Type B pancreatic cell (in vitro differentiated cells): ENCODE data around the gene TP53BP2. TPM values are rescaled to one million over a fixed set of nuclear protein-coding genes. Genes with fewer than 3 reads are reported as not detected.

ENCODE experiments used
- DNase-seq: peaks from one replicate; pipeline ENCODE4 v3.0.0; 2021; ENCODE audit warnings: mixed read lengths; ENCODE audit not compliant: unreplicated experiment; ENCODE audit errors: extremely low spot score
- H3K27ac Mint-ChIP-seq: 2 replicates; pipeline ENCODE4 v1.8.0; 2021; ENCODE audit warnings: mild to moderate bottlenecking, mixed read lengths
- H3K27me3 Mint-ChIP-seq: 2 replicates; pipeline ENCODE4 v1.8.0; 2021; ENCODE audit warnings: mixed read lengths
- H3K36me3 Mint-ChIP-seq: 2 replicates; pipeline ENCODE4 v1.8.0; 2021; ENCODE audit warnings: mixed read lengths
- H3K4me1 Mint-ChIP-seq: one replicate; pipeline ENCODE4 v1.8.0; 2021; ENCODE audit warnings: mixed read lengths; ENCODE audit not compliant: unreplicated experiment
- H3K4me3 Mint-ChIP-seq: 2 replicates; pipeline ENCODE4 v1.8.0; 2021; ENCODE audit warnings: mild to moderate bottlenecking, mixed read lengths
- H3K9me3 Mint-ChIP-seq: 2 replicates; pipeline ENCODE4 v1.8.0; 2021; ENCODE audit warnings: mixed read lengths
- total RNA-seq: library from RNA; stranded (reverse); gene quantifications from 2 replicates; pipeline ENCODE4 v1.2.1, GENCODE V29; 2021; ENCODE audit warnings: low replicate concordance
- TF ChIP-seq, protein P1 (sequence below): fragments of 200-600 bp; sonication (generic); conservative IDR thresholded peaks from 2 replicates; pipeline ENCODE4 v1.5.0; 2021; ENCODE audit warnings: antibody characterized with exemption, mild to moderate bottlenecking

The TP53BP2 gene
- total RNA-seq, 1 donor from 2014 or later, result 67.2 TPM

DNA sequence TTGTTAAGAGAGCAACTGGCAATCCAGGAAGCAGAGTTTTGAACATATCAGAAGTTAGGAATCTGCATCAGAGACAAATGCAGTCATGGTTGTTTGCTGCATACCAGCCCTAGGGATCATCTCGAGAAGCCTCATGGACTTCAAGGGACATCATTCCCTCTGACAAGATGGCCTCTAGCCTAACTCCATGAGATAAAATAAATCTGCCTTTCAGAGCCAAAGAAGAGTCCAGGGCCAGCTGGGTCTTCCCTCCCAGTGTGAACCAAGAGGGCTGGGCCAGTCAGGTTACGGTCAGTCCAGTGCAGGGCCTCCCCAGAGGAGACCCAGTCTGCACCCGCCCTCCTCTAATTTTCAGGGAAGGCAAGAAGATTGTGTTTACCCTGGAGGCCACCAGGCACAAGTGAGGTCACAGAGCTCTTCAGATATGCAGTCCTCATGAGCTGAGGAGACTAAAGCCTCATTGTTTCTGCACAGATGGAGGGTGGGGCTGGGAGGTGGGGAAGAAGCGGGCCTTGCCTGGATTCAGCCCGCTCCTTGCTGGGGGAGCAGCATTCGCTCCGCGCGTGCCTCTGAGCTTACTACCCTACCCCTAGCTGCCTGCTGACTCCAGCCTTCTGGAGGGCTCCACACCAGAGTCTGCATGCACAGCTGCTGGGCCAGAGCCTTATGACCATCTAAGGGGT is 80.6 kb downstream of the TP53BP2 start:
- Mint-ChIP-seq H3K27me3 (no peaks in the 10 kb centered on the region), H3K27ac (peak overlapping the region; percentile 83), H3K4me1 (peaks cover 12% of the 10 kb centered on the region), H3K36me3 (peaks cover 37% of the 10 kb centered on the region), H3K9me3 (no peaks in the 10 kb centered on the region), H3K4me3 (no peak overlapping the region)
- DNase-seq, result no peak
- TF ChIP-seq, protein P1, sequence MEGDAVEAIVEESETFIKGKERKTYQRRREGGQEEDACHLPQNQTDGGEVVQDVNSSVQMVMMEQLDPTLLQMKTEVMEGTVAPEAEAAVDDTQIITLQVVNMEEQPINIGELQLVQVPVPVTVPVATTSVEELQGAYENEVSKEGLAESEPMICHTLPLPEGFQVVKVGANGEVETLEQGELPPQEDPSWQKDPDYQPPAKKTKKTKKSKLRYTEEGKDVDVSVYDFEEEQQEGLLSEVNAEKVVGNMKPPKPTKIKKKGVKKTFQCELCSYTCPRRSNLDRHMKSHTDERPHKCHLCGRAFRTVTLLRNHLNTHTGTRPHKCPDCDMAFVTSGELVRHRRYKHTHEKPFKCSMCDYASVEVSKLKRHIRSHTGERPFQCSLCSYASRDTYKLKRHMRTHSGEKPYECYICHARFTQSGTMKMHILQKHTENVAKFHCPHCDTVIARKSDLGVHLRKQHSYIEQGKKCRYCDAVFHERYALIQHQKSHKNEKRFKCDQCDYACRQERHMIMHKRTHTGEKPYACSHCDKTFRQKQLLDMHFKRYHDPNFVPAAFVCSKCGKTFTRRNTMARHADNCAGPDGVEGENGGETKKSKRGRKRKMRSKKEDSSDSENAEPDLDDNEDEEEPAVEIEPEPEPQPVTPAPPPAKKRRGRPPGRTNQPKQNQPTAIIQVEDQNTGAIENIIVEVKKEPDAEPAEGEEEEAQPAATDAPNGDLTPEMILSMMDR, result no peak

DNA sequence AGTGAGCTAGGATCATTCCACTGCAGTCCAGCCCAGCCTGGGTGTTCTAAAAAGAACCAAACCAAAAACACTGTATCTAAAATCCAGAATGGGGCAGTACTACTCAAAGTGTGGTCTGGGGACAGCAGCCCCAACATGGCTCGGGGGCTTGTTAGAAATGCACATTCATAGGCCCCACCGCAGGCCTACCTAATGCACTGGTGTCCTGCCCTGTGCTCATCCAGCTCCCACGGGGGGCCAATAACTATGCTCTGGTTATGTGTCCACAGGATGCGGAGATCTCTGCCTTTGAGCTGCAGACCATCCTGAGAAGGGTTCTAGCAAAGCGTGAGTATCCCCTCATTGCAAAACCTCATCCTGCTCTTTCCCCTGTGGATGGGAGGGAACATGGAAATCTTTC is 81.9 kb downstream of the TP53BP2 start:
- no peaks in the 10 kb centered on the region for H3K27me3 Mint-ChIP-seq

DNA sequence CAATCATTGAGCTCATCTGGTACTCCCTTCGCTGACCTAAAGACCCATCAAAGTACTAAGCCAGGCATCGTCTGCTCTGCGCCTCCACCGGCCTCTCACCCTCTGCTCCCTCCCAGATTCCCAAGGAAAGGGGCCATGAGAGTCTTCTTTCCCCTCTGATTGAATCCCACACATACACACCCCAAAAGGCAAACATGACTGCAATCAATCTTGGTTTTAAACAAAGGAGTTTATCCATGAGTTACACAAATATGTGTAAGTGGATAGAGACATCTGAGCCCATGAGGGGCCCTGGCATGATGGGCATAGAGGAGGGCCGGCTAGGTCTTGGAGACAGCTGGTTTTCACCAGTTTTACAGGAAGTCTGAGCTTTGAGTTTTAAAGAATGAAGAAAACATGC is 82.5 kb downstream of the TP53BP2 start:
- Mint-ChIP-seq H3K9me3 (no peaks in the 10 kb centered on the region), H3K27me3 (no peaks in the 10 kb centered on the region), H3K4me1 (peaks cover 12% of the 10 kb centered on the region), H3K27ac (peak overlapping the region; percentile 43), H3K36me3 (peaks cover 28% of the 10 kb centered on the region), H3K4me3 (no peak overlapping the region)
- TF ChIP-seq, protein P1, result no peak
- DNase-seq, result no peak

More for the DNA sequence above, 81.9 kb downstream of the TP53BP2 start:
- Mint-ChIP-seq H3K9me3 (no peaks in the 10 kb centered on the region), H3K4me1 (peaks cover 12% of the 10 kb centered on the region), H3K4me3 (no peak overlapping the region), H3K36me3 (peaks cover 31% of the 10 kb centered on the region), H3K27ac (no peak overlapping the region)
- TF ChIP-seq, protein P1, result no peak
- DNase-seq, result no peak

DNA sequence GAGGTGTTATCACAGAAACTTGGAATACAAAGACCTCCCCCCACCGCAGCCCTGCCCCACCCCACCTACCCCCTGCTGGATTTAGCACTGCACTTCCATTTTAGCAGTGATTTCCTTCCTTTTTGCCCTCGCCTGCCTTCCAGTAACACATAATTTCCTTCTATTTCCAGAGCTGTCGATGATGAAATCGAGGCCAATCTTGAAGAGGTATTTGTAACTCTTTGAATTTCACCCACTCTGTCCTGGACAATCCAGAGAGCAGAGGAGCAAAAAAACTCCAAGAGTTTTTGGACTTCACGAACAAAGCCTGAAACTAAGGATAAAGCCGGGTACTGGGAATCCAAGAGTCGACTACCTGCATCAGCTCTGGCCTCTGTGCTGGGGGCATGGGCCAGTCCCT is 84.3 kb downstream of the TP53BP2 start:
- Mint-ChIP-seq H3K4me3 (no peak overlapping the region), H3K27me3 (no peaks in the 10 kb centered on the region), H3K9me3 (no peaks in the 10 kb centered on the region), H3K36me3 (peaks cover 33% of the 10 kb centered on the region), H3K4me1 (peaks cover 12% of the 10 kb centered on the region), H3K27ac (no peak overlapping the region)
- DNase-seq, result no peak
- TF ChIP-seq, protein P1, result no peak

DNA sequence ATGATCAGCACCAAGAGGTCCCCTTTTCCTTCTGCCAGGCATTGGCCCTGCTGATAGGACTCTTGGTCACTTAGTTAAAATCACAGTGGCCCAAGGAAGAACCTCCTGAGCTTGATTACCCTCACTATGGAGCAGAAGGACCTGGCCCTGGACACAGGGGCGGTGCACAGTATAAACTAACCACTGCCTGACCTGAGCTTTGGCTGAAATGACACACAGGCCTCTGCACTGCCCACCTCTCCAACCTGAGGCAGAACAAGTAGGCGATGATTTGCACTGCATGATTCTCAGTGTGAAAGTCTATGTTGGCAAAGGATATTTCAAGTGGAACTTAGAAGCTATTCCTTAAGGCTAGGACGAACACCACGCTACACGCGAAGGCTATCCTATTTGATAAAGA is 84.9 kb downstream of the TP53BP2 start:
- H3K4me1 Mint-ChIP-seq, result peaks cover 8% of the 10 kb centered on the region
- H3K9me3 Mint-ChIP-seq, result no peaks in the 10 kb centered on the region
- H3K36me3 Mint-ChIP-seq, result peaks cover 28% of the 10 kb centered on the region
- H3K27ac Mint-ChIP-seq, result peak overlapping the region; percentile 41
- no peak for DNase-seq
- no peak overlapping the region for H3K4me3 Mint-ChIP-seq
- H3K27me3 Mint-ChIP-seq, result no peaks in the 10 kb centered on the region
- TF ChIP-seq, protein P1, result no peak
